Breast epithelium (tissue), 3 donors: ENCODE results near the gene VWA5B2.

Source experiments
- CTCF ChIP-seq, 3 donors: fragments of 450-650 bp; IDR thresholded peaks; one replicate each; pipeline ENCODE4 v1.5.1; 2016 to 2017; ENCODE audit warnings: antibody characterized with exemption in 3 of 3, mild to moderate bottlenecking in 3 of 3, moderate library complexity in 3 of 3
- POLR2A ChIP-seq: fragments of 450-650 bp; IDR thresholded peaks from one replicate; pipeline ENCODE4 v1.6.1; 2016; ENCODE audit warnings: antibody characterized with exemption, mild to moderate bottlenecking, moderate library complexity

- no peak for TF ChIP-seq CTCF (IDR thresholded peaks at IDR 0.05)
- no peak for TF ChIP-seq POLR2A
Measured at GRCh38 chr3:184275381-184275701, 46.0 kb downstream of the VWA5B2 start.
